ENCODE results near the gene ATP7B. TPM values are rescaled to one million over a fixed set of nuclear protein-coding genes. Genes with fewer than 3 reads are reported as not detected.
A peak's percentile ranks its signal among the peaks of the same experiment; 100 is the strongest.

ATP7B gene
- total RNA-seq, 2 donors from 2014 or later: 4.3 to 6.5 TPM

DNA sequence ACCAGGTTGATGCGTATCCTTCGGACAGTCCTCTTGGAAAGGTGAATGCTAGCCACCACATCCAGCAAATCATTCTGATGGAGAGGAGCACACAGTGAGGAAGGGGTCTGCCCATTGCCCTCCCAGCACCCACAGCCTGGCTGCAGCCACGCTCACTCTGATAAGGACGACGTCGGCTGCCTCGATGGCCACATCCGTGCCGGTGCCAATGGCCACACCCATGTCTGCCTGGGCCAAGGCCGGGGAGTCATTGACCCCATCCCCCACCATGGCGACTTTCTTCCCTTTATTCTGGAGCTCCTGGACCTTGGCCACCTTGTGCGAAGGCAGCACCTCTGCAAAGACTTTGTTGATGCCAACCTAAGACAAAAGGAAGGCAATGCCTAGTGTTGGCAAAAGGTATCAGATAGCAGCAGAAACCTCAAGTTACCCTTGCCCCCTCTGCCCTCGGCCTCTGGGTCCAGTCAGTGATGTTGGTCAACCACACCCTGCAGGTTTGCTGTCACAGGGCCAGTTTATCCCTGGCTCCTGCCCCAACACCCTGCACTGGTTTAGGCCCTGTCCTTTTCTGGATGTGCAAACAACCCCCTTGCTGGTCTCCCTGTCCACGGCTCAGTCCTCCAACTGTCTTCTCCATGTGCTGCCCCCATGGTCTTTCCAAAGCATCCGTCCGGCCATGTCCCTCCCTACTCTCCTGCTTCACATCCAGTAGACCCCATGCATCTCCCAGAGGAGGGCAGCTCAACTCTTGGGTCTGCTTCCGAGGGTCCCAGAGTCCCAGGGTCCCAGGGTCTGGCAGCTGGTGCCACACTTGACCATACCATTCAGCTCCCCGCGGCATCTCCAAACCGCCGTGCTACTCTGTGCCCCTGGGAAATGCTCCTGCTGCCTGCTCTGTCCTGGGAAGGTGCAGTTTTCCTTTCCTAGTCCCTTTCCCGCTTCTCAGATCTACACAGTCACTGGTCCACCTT is 73.6 kb downstream of the ATP7B start:
- no peak for DNase-seq (ENCODE audit: low spot score)
- Histone ChIP-seq H3K36me3 (peaks cover 33% of the 10 kb centered on the region), H3K4me3 (no peak overlapping the region), H3K27me3 (no peaks in the 10 kb centered on the region), H3K9me3 (no peaks in the 10 kb centered on the region), H3K27ac (no peak overlapping the region), H3K4me1 (no peaks in the 10 kb centered on the region)
- TF ChIP-seq, protein P1, sequence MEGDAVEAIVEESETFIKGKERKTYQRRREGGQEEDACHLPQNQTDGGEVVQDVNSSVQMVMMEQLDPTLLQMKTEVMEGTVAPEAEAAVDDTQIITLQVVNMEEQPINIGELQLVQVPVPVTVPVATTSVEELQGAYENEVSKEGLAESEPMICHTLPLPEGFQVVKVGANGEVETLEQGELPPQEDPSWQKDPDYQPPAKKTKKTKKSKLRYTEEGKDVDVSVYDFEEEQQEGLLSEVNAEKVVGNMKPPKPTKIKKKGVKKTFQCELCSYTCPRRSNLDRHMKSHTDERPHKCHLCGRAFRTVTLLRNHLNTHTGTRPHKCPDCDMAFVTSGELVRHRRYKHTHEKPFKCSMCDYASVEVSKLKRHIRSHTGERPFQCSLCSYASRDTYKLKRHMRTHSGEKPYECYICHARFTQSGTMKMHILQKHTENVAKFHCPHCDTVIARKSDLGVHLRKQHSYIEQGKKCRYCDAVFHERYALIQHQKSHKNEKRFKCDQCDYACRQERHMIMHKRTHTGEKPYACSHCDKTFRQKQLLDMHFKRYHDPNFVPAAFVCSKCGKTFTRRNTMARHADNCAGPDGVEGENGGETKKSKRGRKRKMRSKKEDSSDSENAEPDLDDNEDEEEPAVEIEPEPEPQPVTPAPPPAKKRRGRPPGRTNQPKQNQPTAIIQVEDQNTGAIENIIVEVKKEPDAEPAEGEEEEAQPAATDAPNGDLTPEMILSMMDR (IDR thresholded peaks at IDR 0.05): no peak

DNA sequence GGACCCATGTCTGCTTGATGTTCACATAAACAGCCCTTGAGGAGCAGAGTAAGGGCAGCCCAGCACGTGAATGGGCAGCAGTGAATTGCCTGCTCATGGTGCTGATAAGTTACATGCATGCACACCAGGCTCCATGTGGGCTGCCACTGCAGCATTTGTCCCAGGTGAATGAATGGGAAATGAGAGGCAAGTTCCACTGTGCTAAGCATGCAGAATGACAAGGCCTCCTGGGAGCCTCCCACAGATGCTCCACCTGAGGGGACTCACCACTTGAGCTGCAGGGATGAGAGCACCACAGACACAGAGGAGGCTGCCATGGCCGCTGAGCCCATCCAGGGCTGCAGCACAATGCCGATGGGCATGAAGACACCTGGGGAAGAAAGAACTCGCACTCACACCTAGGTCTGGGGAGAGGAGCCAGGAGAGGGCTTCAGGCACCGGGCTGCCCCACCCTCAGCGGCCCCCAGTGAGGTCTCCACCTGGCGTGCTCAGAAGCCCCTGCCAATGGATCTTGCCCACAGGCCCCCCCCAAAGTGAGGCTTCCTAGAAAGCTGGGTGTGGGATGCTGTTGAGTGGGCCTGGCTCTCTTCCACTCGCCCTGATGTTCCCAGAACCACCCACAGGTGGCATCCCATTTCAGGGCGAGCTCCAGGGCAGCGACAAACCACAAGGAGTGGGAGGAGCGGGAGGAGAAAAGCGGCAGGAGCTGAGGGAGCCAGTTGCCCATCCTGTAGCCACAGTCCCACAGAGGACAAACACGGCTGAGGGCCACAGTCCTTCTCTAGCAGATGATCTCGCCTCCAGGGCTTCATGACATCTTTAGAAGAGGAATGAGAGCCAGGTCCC is 75.7 kb downstream of the ATP7B start:
- no peak overlapping the region for H3K27ac ChIP-seq
- TF ChIP-seq, protein P1 (IDR thresholded peaks at IDR 0.05): peak in 1 of 2 donors; percentile 50
- H3K9me3 ChIP-seq: no peaks in the 10 kb centered on the region
- H3K4me3 ChIP-seq: no peak overlapping the region
- no peak for DNase-seq (ENCODE audit: low spot score)
- no peaks in the 10 kb centered on the region for H3K4me1 ChIP-seq
- peaks cover 21% of the 10 kb centered on the region for H3K36me3 ChIP-seq
- H3K27me3 ChIP-seq: no peaks in the 10 kb centered on the region

DNA sequence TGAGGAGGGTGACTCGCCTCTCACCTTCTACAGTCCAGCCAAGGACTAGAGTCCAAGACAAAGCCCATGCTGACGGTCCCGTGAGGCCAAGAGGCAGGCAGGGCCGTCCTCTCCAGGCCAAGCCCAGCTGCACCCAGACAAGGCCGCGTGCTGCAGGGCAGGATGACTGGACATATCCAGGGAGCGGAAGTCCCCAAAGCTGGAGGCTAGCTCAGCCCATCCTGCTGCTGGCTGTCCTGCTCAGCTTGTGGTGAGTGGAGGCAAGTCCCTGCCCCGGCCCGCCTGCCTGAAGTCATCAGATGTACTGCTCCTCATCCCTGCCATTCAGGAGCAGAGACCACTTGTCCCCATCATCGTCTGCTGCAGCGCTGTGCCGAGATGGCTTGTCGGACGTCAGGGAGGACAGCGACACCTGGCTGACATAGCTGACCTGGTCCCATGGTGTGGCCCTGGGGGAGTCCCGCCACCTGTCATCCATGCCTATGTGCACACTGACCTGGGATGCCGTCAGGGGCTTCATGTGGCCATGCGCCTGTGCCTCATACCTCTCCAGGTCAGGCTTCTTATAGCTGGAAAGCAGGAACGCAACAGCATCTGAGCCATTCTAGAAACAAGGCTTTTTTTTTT is 76.7 kb downstream of the ATP7B start:
- DNase-seq (ENCODE audit: low spot score): no peak
- Histone ChIP-seq H3K4me1 (no peaks in the 10 kb centered on the region), H3K36me3 (peaks cover 18% of the 10 kb centered on the region)

DNA sequence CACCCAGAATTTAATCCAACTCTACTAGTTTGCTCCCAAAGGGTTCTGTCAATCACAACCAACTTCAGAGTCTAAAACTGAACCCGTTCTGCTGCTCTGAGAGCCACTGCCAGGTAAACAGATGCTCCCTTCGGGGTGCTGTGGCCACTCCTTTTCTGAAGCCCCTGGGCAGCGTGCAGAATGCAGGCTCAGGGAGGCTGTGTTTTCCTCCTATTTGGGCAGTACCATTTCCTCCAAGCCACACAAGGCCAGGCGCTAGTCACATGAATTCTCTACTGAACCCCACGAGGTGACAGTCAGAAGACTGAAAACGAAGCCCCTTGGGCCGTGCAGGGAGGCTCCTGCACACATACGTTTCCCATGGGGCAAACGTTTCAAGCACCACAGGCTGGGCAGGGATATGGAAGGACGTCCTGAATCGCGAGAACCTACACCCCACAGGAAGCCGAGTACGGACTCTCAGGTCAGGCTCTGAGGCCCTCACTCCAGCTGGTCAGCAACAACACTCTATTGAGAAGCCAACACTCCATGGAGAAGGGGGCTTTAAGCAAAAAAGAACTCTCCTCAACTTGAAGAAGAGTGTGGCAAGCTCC is 77.7 kb downstream of the ATP7B start:
- Histone ChIP-seq H3K9me3 (no peaks in the 10 kb centered on the region), H3K4me1 (no peaks in the 10 kb centered on the region), H3K36me3 (peaks cover 9% of the 10 kb centered on the region), H3K4me3 (no peak overlapping the region), H3K27me3 (no peaks in the 10 kb centered on the region), H3K27ac (no peak overlapping the region)
- TF ChIP-seq, protein P1 (IDR thresholded peaks at IDR 0.05): no peak
- DNase-seq (ENCODE audit: low spot score): no peak

More for the DNA sequence above, 76.7 kb downstream of the ATP7B start:
- H3K9me3 ChIP-seq: no peaks in the 10 kb centered on the region
- no peak overlapping the region for H3K27ac ChIP-seq
- no peaks in the 10 kb centered on the region for H3K27me3 ChIP-seq
- TF ChIP-seq, protein P1 (IDR thresholded peaks at IDR 0.05): no peak
- H3K4me3 ChIP-seq: no peak overlapping the region

DNA sequence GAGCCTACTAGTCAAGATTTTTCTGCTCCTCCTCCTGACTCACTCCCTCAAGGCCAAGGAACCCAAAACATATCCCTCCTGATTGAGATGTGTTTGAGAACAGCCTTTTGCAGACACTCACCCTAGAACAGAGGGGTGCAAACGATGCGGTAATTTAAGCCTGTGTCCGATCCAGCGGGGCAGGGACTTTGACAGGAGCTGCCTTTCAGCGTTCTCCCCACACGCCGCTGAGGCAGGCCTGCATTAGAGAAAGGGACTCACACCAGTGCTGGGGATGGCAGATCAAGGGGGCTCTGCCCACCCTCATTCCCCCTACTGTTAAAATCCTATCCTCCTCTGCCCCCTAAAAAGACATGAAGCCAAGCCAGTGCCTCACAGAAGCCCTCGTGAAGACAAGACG is 79.0 kb downstream of the ATP7B start:
- Histone ChIP-seq H3K27ac (no peak overlapping the region), H3K4me3 (no peak overlapping the region), H3K9me3 (no peaks in the 10 kb centered on the region), H3K36me3 (peaks cover 8% of the 10 kb centered on the region), H3K27me3 (no peaks in the 10 kb centered on the region), H3K4me1 (peaks cover 0 to 9% of the 10 kb centered on the region in 2 donors)
- TF ChIP-seq, protein P1 (IDR thresholded peaks at IDR 0.05): no peak
- no peak for DNase-seq (ENCODE audit: low spot score)

Data from right atrium auricular region (tissue), 2 donors.